ENCODE results near the gene C3orf22. TPM values are rescaled to one million over a fixed set of nuclear protein-coding genes. Genes with fewer than 3 reads are reported as not detected.
"Not testable (repeated sequence)": the region's sequence is repeated elsewhere in the genome, so short reads cannot be mapped to it uniquely, and the experiment has no call there.

Gene C3orf22
- total RNA-seq, 2 experiments from 2014 or later = not detected

GRCh38 chr3:126534716-126535115 lies 24.0 kb downstream of the C3orf22 start:
- H3K27me3 Mint-ChIP-seq = peaks cover 14% of the 10 kb centered on the region
- DNase-seq; CTCF ChIA-PET; H3K9me3 Mint-ChIP-seq (ENCODE audit: low read depth); H3K36me3 Mint-ChIP-seq; H3K4me3 Mint-ChIP-seq; ATAC-seq; H3K4me1 Mint-ChIP-seq; H3K27ac Mint-ChIP-seq: not testable (repeated sequence)

DNA sequence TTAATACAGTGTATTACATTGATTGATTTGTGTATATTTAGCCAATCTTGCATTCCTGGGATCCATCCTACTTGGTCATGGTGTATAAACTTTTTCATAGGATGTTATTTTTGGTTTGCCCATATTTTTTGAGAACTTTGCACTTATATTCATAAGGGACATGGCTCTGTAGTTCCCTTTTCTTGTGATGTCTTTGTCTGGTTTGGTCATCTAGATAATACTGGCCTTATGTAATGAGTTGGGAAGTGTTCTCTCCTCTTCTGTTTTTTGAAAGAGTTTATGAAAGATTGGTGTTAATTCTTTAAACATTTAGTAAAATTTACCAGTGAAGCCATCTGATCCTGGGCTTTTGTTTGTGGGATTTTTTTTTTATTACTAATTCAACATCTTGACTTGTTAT lies 25.2 kb downstream of the C3orf22 start:
- DNase-seq = no peak
- H3K36me3 Mint-ChIP-seq = no peaks in the 10 kb centered on the region
- no peaks in the 10 kb centered on the region for H3K9me3 Mint-ChIP-seq (ENCODE audit: low read depth)
- H3K27me3 Mint-ChIP-seq = peaks cover 14% of the 10 kb centered on the region
- no peak overlapping the region for H3K4me3 Mint-ChIP-seq
- CTCF ChIA-PET = interaction anchor here (1.0 kb wide), 1 partner anchor 11 kb away, joined by 5 read pairs; no protein-coding TSS in a partner anchor
- H3K4me1 Mint-ChIP-seq = no peaks in the 10 kb centered on the region
- no peak overlapping the region for H3K27ac Mint-ChIP-seq
- no peak for ATAC-seq

GRCh38 chr3:126531051-126531330 lies 27.7 kb downstream of the C3orf22 start:
- DNase-seq (no peak), ATAC-seq (no peak)
- Mint-ChIP-seq H3K27me3 (peaks cover 14% of the 10 kb centered on the region), H3K27ac (no peak overlapping the region), H3K9me3 (ENCODE audit: low read depth) (no peaks in the 10 kb centered on the region), H3K4me1 (no peaks in the 10 kb centered on the region), H3K4me3 (no peak overlapping the region), H3K36me3 (no peaks in the 10 kb centered on the region)
- CTCF ChIA-PET = no interaction called here

GRCh38 chr3:126530171-126531050 lies 28.3 kb downstream of the C3orf22 start:
- Mint-ChIP-seq H3K36me3 (no peaks in the 10 kb centered on the region), H3K27ac (no peak overlapping the region), H3K9me3 (ENCODE audit: low read depth) (no peaks in the 10 kb centered on the region), H3K4me1 (no peaks in the 10 kb centered on the region), H3K4me3 (no peak overlapping the region), H3K27me3 (peaks cover 14% of the 10 kb centered on the region)
- CTCF ChIA-PET = no interaction called here
- ATAC-seq = no peak
- no peak for DNase-seq

DNA sequence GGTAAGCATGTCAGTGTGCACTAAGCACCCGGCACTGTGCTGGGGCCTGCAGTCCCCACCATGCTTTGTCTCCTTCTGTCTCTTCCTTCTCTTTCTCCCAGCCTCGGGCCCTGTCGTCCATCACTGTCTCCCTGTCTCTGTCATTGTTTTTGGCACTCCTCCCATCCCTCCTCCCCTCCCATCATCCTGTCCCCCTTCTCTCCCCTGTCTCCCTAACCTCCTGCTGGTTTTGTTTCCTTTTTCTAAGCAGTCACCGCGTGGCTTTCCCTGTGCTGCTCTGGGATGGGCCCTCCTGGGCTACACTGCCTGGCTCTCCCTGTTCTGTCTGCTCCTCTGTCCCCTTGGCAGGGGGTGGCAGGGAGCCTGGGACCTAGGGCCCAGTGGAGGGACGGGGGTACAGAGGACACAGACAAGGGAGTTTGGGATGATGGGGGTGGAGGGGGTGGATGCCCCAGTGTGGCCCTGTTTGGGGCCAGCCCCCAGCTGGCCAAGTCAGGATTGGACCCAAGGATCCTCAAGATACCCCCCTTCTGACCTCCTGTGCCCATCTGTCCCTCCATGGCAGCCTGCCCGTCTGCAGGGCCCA lies 29.1 kb downstream of the C3orf22 start:
- Mint-ChIP-seq H3K27me3 (peaks cover 19% of the 10 kb centered on the region), H3K4me3 (no peak overlapping the region), H3K36me3 (no peaks in the 10 kb centered on the region), H3K4me1 (no peaks in the 10 kb centered on the region), H3K9me3 (ENCODE audit: low read depth) (no peaks in the 10 kb centered on the region), H3K27ac (no peak overlapping the region)
- ATAC-seq = no peak
- CTCF ChIA-PET = no interaction called here
- DNase-seq = no peak

DNA sequence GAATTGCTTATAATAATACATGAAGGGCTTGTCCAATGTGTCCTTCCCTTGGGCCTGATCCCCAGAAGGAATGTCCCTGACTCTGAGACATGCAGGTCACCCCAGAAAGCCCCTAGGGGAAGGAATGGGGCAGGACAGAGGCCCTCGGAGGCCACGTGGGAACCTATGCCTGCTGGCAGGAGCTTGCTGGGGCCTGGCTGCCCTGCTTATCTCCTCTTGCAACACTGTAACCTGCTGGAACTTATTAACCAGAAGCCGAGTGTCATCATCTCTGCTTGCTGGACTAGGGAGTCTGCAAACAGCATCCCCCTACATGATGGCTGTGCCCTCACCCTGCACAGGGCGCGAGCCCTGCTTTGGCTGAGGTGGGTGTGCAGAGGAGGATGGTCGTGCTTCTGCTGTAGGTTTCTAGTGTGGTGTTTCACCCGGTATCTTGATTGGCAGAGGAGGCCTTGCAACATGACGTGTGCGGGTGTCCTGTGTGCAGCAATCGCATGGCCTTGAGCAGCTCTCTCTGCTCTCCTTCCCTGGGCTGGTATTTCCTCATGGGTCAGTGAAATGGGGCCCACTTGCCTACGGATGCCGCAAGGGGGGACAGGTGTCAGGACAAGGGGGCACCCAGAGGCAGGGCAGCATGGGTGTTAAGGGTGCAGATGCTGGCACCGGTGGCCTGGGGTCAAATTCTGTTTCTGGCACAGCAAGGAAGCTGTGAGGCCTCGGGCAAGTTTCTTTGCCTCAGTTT lies 29.8 kb downstream of the C3orf22 start:
- Mint-ChIP-seq H3K27ac (no peak overlapping the region), H3K9me3 (ENCODE audit: low read depth) (no peaks in the 10 kb centered on the region), H3K36me3 (no peaks in the 10 kb centered on the region), H3K4me1 (no peaks in the 10 kb centered on the region), H3K27me3 (peaks cover 22% of the 10 kb centered on the region), H3K4me3 (no peak overlapping the region)
- no peak for ATAC-seq
- CTCF ChIA-PET = no interaction called here
- no peak for DNase-seq

DNA sequence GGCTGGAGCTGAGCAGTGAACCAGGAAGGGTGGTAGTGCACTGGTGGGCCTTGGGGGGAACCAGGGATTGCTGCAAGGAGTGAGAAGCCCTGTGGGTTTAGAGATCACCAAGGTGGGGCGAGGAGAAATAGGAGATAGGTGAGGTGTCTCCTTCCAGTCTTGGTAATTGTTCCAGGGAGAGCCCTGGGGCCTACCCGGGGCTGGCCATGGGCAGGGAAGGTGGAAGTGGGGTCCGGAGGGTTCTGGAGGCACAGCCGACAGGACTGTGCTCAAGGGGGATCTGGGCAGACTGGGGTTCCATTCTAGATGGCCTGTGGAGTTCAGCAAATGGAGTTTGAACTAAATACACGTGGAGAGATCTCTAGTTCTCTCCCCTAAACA lies 30.3 kb downstream of the C3orf22 start:
- ATAC-seq (no peak), DNase-seq (no peak)
- Mint-ChIP-seq H3K4me1 (no peaks in the 10 kb centered on the region), H3K27ac (no peak overlapping the region), H3K4me3 (no peak overlapping the region), H3K36me3 (no peaks in the 10 kb centered on the region), H3K9me3 (ENCODE audit: low read depth) (no peaks in the 10 kb centered on the region), H3K27me3 (peaks cover 20% of the 10 kb centered on the region)
- CTCF ChIA-PET = no interaction called here

DNA sequence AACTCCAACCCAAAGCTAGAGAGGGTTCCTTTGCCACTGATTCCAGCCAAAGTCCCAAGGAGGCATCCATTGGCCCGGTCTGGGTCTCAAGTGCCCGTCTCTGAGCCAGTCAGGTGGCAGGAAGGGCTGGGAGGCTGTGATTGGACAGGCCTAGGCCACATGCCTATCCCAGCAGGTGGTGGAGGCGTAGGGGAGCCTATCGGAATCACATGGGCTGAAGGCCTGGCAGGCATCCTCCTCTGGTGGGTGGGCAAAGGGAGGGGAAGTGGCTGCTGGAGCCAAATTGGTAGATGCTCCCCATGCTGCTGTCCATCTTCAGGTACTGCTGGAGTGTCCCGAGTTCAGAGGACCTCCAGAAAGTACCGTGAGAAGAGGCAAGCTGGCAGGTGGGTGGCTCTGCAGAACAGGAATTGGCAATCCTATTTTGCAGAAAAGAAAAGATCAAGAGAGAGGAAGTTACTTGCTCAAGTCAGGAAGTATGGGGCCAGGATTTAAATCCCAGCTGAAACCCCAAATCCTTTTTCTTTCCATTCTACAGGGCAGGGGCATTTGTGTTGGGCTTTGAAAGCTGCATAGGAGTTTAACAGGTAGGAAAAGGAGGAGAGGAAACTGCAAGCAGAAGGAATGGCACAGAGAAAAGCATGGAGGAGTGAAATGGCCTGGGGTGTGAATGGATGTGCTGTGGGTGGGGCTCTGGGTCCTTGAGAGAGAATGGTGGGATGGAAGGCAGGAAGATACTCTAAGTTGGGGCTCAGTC lies 31.1 kb downstream of the C3orf22 start:
- no peaks in the 10 kb centered on the region for H3K9me3 Mint-ChIP-seq (ENCODE audit: low read depth)

GRCh38 chr3:126527006-126527405 lies 31.7 kb downstream of the C3orf22 start:
- CTCF ChIA-PET = no interaction called here
- no peak for ATAC-seq
- H3K9me3 Mint-ChIP-seq (ENCODE audit: low read depth) = no peaks in the 10 kb centered on the region
- H3K4me1 Mint-ChIP-seq = no peaks in the 10 kb centered on the region
- H3K27me3 Mint-ChIP-seq = peaks cover 27% of the 10 kb centered on the region
- H3K27ac Mint-ChIP-seq = no peak overlapping the region
- H3K36me3 Mint-ChIP-seq = no peaks in the 10 kb centered on the region
- DNase-seq = no peak
- H3K4me3 Mint-ChIP-seq = no peak overlapping the region

More for the DNA sequence above, 31.1 kb downstream of the C3orf22 start:
- ATAC-seq = no peak
- Mint-ChIP-seq H3K27ac (no peak overlapping the region), H3K4me1 (no peaks in the 10 kb centered on the region), H3K27me3 (peaks cover 24% of the 10 kb centered on the region), H3K4me3 (no peak overlapping the region), H3K36me3 (no peaks in the 10 kb centered on the region)
- CTCF ChIA-PET = no interaction called here
- DNase-seq = no peak

DNA sequence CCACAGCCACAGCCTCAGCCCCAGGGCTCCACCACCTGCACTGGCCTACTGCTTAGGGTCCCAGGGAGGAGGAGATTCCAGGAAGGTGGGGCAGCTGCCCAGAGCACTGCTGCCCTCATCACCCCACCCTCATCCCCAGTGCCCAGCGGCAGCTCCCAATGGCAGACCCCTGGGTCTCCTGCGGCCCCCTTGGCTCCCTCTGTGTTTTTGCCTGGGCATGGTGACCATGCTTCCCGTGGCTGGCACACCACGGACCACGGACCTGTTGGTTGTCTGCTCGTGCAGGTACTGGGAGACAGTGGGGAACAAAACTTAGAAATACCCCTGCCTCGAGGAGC lies 32.1 kb downstream of the C3orf22 start:
- Mint-ChIP-seq H3K27ac (no peak overlapping the region), H3K27me3 (peaks cover 27% of the 10 kb centered on the region), H3K36me3 (no peaks in the 10 kb centered on the region), H3K4me1 (no peaks in the 10 kb centered on the region), H3K4me3 (no peak overlapping the region), H3K9me3 (ENCODE audit: low read depth) (no peaks in the 10 kb centered on the region)
- CTCF ChIA-PET = interaction anchor here (0.6 kb wide), 1 partner anchor 169 kb away, joined by 3 read pairs; the partner anchor contains the start of gene KLF15
- ATAC-seq (no peak), DNase-seq (no peak)

DNA sequence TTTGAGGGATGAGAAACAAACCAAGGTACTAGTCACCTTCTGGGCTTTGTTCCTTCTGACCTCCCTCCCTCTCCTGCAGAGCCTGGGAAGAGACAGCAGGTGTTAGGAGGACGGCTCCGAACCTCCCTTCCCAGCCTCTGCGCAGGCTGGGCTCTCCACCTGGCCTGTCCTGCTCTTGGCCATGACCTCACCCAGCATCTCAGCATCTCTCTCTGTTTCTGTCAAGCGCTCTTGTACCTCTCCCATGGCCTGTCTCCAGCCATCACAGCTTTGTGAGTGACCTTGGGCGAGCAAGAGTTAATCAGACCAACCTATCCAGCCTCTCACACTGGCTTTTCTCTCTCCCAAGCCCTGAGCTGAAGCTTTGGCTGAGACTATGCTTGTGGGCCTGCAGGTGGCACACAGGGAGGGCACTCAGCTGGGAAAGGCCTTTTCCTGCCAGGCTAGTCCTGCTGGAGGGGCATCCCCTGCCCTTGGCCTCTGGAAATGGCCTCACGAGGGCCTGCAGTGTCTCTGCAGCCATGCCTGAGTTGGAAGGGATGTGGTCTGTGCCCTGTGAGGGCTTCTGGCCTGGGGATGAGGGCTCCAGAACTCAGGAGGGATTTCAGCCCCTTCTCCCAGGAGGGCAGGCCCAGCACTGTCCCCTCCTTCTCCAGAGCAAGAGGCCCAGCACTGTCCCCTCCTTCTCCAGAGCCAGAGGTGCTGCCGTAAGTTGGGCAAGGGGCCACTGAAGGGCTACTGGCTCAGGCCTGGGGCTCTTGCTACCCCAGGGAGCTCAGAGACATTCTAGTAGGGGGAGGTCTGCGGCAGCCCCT lies 32.7 kb downstream of the C3orf22 start:
- no peak for ATAC-seq
- DNase-seq = no peak
- no peaks in the 10 kb centered on the region for H3K36me3 Mint-ChIP-seq
- CTCF ChIA-PET = interaction anchor here (0.6 kb wide), 1 partner anchor 168 kb away, joined by 3 read pairs; the partner anchor contains the start of gene KLF15
- H3K4me1 Mint-ChIP-seq = no peaks in the 10 kb centered on the region
- H3K4me3 Mint-ChIP-seq = no peak overlapping the region
- peaks cover 27% of the 10 kb centered on the region for H3K27me3 Mint-ChIP-seq
- H3K27ac Mint-ChIP-seq = no peak overlapping the region
- H3K9me3 Mint-ChIP-seq (ENCODE audit: low read depth) = no peaks in the 10 kb centered on the region

- DNase-seq = no peak
- no peaks in the 10 kb centered on the region for H3K4me1 Mint-ChIP-seq
- no peak overlapping the region for H3K4me3 Mint-ChIP-seq
- CTCF ChIA-PET = no interaction called here
- peaks cover 27% of the 10 kb centered on the region for H3K27me3 Mint-ChIP-seq
- no peaks in the 10 kb centered on the region for H3K36me3 Mint-ChIP-seq
- ATAC-seq = no peak
- no peaks in the 10 kb centered on the region for H3K9me3 Mint-ChIP-seq (ENCODE audit: low read depth)
- no peak overlapping the region for H3K27ac Mint-ChIP-seq
Observed at GRCh38 chr3:126525091-126525852, 33.5 kb downstream of the C3orf22 start.

All from activated CD8-positive, alpha-beta memory T cell treated with anti-CD3 and anti-CD28 coated beads, Interleukin-2, amount 10 ng/mL, durations not matched to agents 7 days and 5 days (primary cell).